H1 (cell line): ENCODE measurements around the gene TTLL7. TPM values are rescaled to one million over a fixed set of nuclear protein-coding genes. Genes with fewer than 3 reads are reported as not detected.

Experiments used
- CBX5 ChIP-seq: fragments of 300-800, 300-1000 bp; sonication (generic); IDR thresholded peaks from 2 replicates; pipeline ENCODE4 v1.7.1; 2016; ENCODE audit warnings: antibody characterized with exemption, low read length, low read depth
- HDAC2 ChIP-seq, 2 experiments: fragments of 300-600 bp in 1 of 2; sonication (generic) in 1 of 2; IDR thresholded peaks; 2 replicates each; pipeline ENCODE4 v1.6.1; 2011 to 2012; ENCODE audit warnings: low read depth in 2 of 2, low read length in 2 of 2, mild to moderate bottlenecking in 2 of 2, moderate library complexity in 2 of 2, borderline replicate concordance in 1 of 2, inconsistent platforms in 1 of 2
- RBBP5 ChIP-seq: IDR thresholded peaks from 2 replicates; pipeline ENCODE4 v1.7.1; 2012; ENCODE audit warnings: low read depth, mild to moderate bottlenecking, inconsistent platforms, low read length, moderate library complexity, borderline replicate concordance
- polyA plus RNA-seq, 7 experiments: library from polyadenylated mRNA; depleted of rRNA in 3 of 7; stranded (reverse) in 5 of 7; unstranded in 2 of 7; fragments of >200 nt in 5 of 7; fragments of 200-250 nt in 2 of 7; gene quantifications; 1 replicate in 5 of 7; 2 replicates in 1 of 7; 4 replicates in 1 of 7; pipeline versions ENCODE4 v1.2.1 to v1.2.3, GENCODE V29; 2011 to 2013; ENCODE audit warnings: missing spikeins in 2 of 7, mixed read lengths in 2 of 7
- total RNA-seq: library from RNA; stranded (reverse); fragmentation: NEBNext Ultra II Directional; extraction: Animal tissue kit (Norgen Biotek cat#: 25700); gene quantifications from 2 replicates; pipeline ENCODE4 v1.2.1, GENCODE V29; 2021
- TF ChIP-seq, protein P1 (sequence below): IDR thresholded peaks from 2 replicates; pipeline ENCODE4 v1.6.1; 2011; ENCODE audit warnings: low read depth, mild to moderate bottlenecking, low read length; ENCODE audit not compliant: insufficient read depth

The TTLL7 gene
- total and polyA plus RNA-seq, 2 of the 8 experiments (the other 6 are each of a cell fraction or from before 2014, with no cell fraction given) = 1.9 to 7.9 TPM

GRCh38 chr1:84000196-84000885 is 1.4 kb upstream of the TTLL7 start (continued):
- TF ChIP-seq, protein P1, sequence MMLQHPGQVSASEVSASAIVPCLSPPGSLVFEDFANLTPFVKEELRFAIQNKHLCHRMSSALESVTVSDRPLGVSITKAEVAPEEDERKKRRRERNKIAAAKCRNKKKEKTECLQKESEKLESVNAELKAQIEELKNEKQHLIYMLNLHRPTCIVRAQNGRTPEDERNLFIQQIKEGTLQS = no peak
- no peak for TF ChIP-seq CBX5
- no peak for TF ChIP-seq RBBP5
- no peak for TF ChIP-seq HDAC2 (IDR thresholded peaks at IDR 0.05; ENCODE audit: borderline replicate concordance in 1 of 2, low read depth in 2 of 2, low read length in 2 of 2)
